AG08395 (cell line): ENCODE results near the gene TBC1D8.
"Not testable (repeated sequence)": the region's sequence is repeated elsewhere in the genome, so short reads cannot be mapped to it uniquely, and the experiment has no call there.

Source experiments
- DNase-seq: peaks from one replicate; pipeline ENCODE4 v3.0.0; 2012; ENCODE audit warnings: mixed read lengths, low spot score

The TBC1D8 gene

GRCh38 chr2:101151146-101151858 is at the start of gene TBC1D8:
Gene TBC1D8, minus strand, starts transcription at chr2:101151382. Its CDS starts 129 bp downstream, at chr2:101151253.
- peak; percentile 95 for DNase-seq

GRCh38 chr2:101200676-101201075 is 49.5 kb upstream of the TBC1D8 start:
- DNase-seq: peak; percentile 14

- no peak for DNase-seq
Measured at GRCh38 chr2:101199251-101199791, 48.1 kb upstream of the TBC1D8 start.

- DNase-seq: no peak
Measured at GRCh38 chr2:101197814-101198213, 46.6 kb upstream of the TBC1D8 start.

GRCh38 chr2:101197215-101197745 is 46.1 kb upstream of the TBC1D8 start:
- DNase-seq: no peak

GRCh38 chr2:101195871-101196661 is 44.9 kb upstream of the TBC1D8 start:
- no peak for DNase-seq

- no peak for DNase-seq
Measured at GRCh38 chr2:101193033-101193626, 41.9 kb upstream of the TBC1D8 start.

- DNase-seq: no peak
Measured at GRCh38 chr2:101190747-101191516, 39.8 kb upstream of the TBC1D8 start.

GRCh38 chr2:101188683-101189405 is 37.7 kb upstream of the TBC1D8 start:
- peak; percentile 64 for DNase-seq

GRCh38 chr2:101187131-101187530 is 35.9 kb upstream of the TBC1D8 start:
- no peak for DNase-seq

- DNase-seq: no peak
Measured at GRCh38 chr2:101185656-101186055, 34.5 kb upstream of the TBC1D8 start.

- DNase-seq: no peak
Measured at GRCh38 chr2:101185085-101185484, 33.9 kb upstream of the TBC1D8 start.

- DNase-seq: no peak
Measured at GRCh38 chr2:101179982-101180381, 28.8 kb upstream of the TBC1D8 start.

- no peak for DNase-seq
Measured at GRCh38 chr2:101176803-101177202, 25.6 kb upstream of the TBC1D8 start.

- no peak for DNase-seq
Measured at GRCh38 chr2:101175991-101176390, 24.8 kb upstream of the TBC1D8 start.

GRCh38 chr2:101173707-101174295 is 22.6 kb upstream of the TBC1D8 start:
- DNase-seq: no peak

- DNase-seq: not testable (repeated sequence)
Measured at GRCh38 chr2:101169822-101170221, 18.6 kb upstream of the TBC1D8 start.

GRCh38 chr2:101168706-101169105 is 17.5 kb upstream of the TBC1D8 start:
- DNase-seq: no peak

- not testable (repeated sequence) for DNase-seq
Measured at GRCh38 chr2:101167532-101167931, 16.4 kb upstream of the TBC1D8 start.

- no peak for DNase-seq
Measured at GRCh38 chr2:101164021-101164420, 12.8 kb upstream of the TBC1D8 start.
